ENCODE results near the gene FBXO31.

FBXO31 gene

DNA sequence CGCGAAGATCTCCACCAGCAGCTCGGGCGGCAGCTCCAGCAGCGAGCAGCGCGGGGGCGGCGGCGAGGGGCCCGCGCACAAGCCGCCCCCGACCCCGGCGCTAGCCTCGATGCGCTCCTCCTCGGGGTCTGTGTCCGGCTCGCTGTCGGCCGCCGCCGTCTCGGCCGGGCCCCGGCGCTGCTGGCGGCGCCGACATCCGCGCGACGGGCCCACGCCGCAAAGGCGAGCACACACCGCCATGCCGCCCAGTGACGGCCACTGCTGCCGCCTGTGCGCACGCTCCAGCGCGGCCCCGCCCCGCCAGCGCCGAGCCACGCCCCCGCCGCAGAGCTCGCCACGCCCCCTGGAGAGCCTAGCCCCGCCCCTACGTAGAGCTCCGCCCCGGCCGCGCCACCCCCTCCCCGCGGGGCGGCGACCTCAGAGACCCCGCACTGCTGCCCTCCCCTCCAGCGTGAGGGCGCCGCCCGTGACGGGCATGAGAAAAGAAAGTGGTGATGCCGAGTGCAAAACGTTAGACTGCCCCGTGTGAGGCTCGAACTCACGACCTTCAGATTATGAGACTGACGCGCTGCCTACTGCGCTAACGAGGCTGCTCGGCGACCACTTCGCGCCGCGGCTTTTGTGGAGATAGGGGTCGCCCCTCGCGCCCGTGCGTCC is at the start of gene FBXO31 (continued):
- peak; percentile 94; the same call in 1 of the 2 replicates for TF ChIP-seq PRDM2 (tag by site-specific recombination; IDR thresholded peaks at IDR 0.05; ENCODE audit: borderline replicate concordance)
- TF ChIP-seq, protein P1, sequence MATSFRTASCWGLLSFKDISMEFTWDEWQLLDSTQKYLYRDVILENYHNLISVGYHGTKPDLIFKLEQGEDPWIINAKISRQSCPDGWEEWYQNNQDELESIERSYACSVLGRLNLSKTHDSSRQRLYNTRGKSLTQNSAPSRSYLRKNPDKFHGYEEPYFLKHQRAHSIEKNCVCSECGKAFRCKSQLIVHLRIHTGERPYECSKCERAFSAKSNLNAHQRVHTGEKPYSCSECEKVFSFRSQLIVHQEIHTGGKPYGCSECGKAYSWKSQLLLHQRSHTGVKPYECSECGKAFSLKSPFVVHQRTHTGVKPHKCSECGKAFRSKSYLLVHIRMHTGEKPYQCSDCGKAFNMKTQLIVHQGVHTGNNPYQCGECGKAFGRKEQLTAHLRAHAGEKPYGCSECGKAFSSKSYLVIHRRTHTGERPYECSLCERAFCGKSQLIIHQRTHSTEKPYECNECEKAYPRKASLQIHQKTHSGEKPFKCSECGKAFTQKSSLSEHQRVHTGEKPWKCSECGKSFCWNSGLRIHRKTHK (tag by site-specific recombination; IDR thresholded peaks at IDR 0.05): no peak
- peak; percentile 77; the same call in 1 of the 2 replicates for TF ChIP-seq ZNF501 (tag by site-specific recombination; IDR thresholded peaks at IDR 0.05)
- peak; percentile 37; the same call in 1 of the 2 replicates for TF ChIP-seq ZNF792 (tag by site-specific recombination; IDR thresholded peaks at IDR 0.05)
- peak; percentile 59; the same call in 1 of the 2 replicates for TF ChIP-seq PRDM10 (tag by site-specific recombination; IDR thresholded peaks at IDR 0.05)
- peak; percentile 99 for TF ChIP-seq ZBTB7A (tag by site-specific recombination; IDR thresholded peaks at IDR 0.05; ENCODE audit: low read depth)
- 0 out of 2 replicates have a peak, but pooled peaks have one; percentile 5 for TF ChIP-seq ZNF768 (tag by site-specific recombination; IDR thresholded peaks at IDR 0.05)
- TF ChIP-seq ZNF138 (tag by site-specific recombination; IDR thresholded peaks at IDR 0.05; ENCODE audit: borderline replicate concordance): 0 out of 2 replicates have a peak, but pooled peaks have one; percentile 16
- TF ChIP-seq ZFP69B (tag by site-specific recombination; IDR thresholded peaks at IDR 0.05): peak; percentile 66
- no peak for TF ChIP-seq ZNF266 (tag by site-specific recombination; IDR thresholded peaks at IDR 0.05; ENCODE audit: low read depth)
- TF ChIP-seq ZNF239 (tag by site-specific recombination; IDR thresholded peaks at IDR 0.05): peak; percentile 68; the same call in 1 of the 2 replicates
- peak; percentile 98 for TF ChIP-seq HIC1 (tag by site-specific recombination; IDR thresholded peaks at IDR 0.05)
- peak; percentile 99 for TF ChIP-seq KLF16 (tag by site-specific recombination; IDR thresholded peaks at IDR 0.05)
- no peak for TF ChIP-seq ZNF776 (tag by site-specific recombination; IDR thresholded peaks at IDR 0.05; ENCODE audit: borderline replicate concordance)
- peak; percentile 67; the same call in 1 of the 2 replicates for TF ChIP-seq OVOL3 (tag by site-specific recombination; IDR thresholded peaks at IDR 0.05)
- no peak for TF ChIP-seq ZNF362 (tag by site-specific recombination; IDR thresholded peaks at IDR 0.05)
- TF ChIP-seq ZNF341 (tag by site-specific recombination; IDR thresholded peaks at IDR 0.05; ENCODE audit: low read depth): no peak
- peak; percentile 32; the same call in 1 of the 2 replicates for TF ChIP-seq ZNF626 (tag by site-specific recombination; IDR thresholded peaks at IDR 0.05)
- TF ChIP-seq ZNF660 (tag by site-specific recombination; IDR thresholded peaks at IDR 0.05): peak; percentile 66
- TF ChIP-seq ZNF629 (tag by site-specific recombination; IDR thresholded peaks at IDR 0.05): peak; percentile 91
- TF ChIP-seq ZNF2 (tag by site-specific recombination; IDR thresholded peaks at IDR 0.05): peak; percentile 89
- TF ChIP-seq BCL11A (tag by site-specific recombination; IDR thresholded peaks at IDR 0.05; ENCODE audit: low read depth): peak; percentile 63; the same call in 1 of the 2 replicates
- TF ChIP-seq IKZF3 (tag by site-specific recombination; IDR thresholded peaks at IDR 0.05): no peak
- TF ChIP-seq ZNF747 (tag by site-specific recombination; IDR thresholded peaks at IDR 0.05): no peak
- no peak for TF ChIP-seq ZNF221 (tag by site-specific recombination; IDR thresholded peaks at IDR 0.05; ENCODE audit: borderline replicate concordance)

Measured in HEK293 (cell line).